Measurements from ENCODE around the gene CMIP. TPM values are rescaled to one million over a fixed set of nuclear protein-coding genes. Genes with fewer than 3 reads are reported as not detected.

CMIP gene
- total RNA-seq, 4 donors from 2014 or later: 14.5 to 24.6 (median 21.0) TPM

GRCh38 chr16:81640681-81641070 is 196.1 kb downstream of the CMIP start:
- no peak for DNase-seq (ENCODE audit: extremely low spot score)
- Histone ChIP-seq H3K27me3 (no peaks in the 10 kb centered on the region), H3K4me3 (no peak overlapping the region), H3K4me1 (peaks cover 2 to 12% (median 10%) of the 10 kb centered on the region in 4 donors), H3K36me3 (peaks cover 0 to 4% (median 2%) of the 10 kb centered on the region in 4 donors), H3K9me3 (no peaks in the 10 kb centered on the region), H3K27ac (replicated peaks in 1 of 4) (no peak overlapping the region)
- intact Hi-C loops (cut with DNase I): no loop called here
- TF ChIP-seq POLR2A (IDR thresholded peaks at IDR 0.05; ENCODE audit: low read depth) (no peak), CTCF (IDR thresholded peaks at IDR 0.05) (no peak), POLR2AphosphoS5 (IDR thresholded peaks at IDR 0.05) (no peak), EP300 (IDR thresholded peaks at IDR 0.05) (no peak)
- WGBS: 91% methylated on average over 7 of the region's 7 CpGs

- Histone ChIP-seq H3K27ac (replicated peaks in 1 of 4) (no peak overlapping the region), H3K4me1 (peaks cover 4 to 20% (median 14%) of the 10 kb centered on the region in 4 donors), H3K36me3 (peaks cover 0 to 4% (median 2%) of the 10 kb centered on the region in 4 donors), H3K27me3 (no peaks in the 10 kb centered on the region), H3K4me3 (no peak overlapping the region), H3K9me3 (no peaks in the 10 kb centered on the region)
- no peak for TF ChIP-seq EP300 (IDR thresholded peaks at IDR 0.05)
- no peak for TF ChIP-seq POLR2AphosphoS5 (IDR thresholded peaks at IDR 0.05)
- TF ChIP-seq POLR2A (IDR thresholded peaks at IDR 0.05; ENCODE audit: low read depth): no peak
- TF ChIP-seq CTCF (IDR thresholded peaks at IDR 0.05): no peak
- whole genome bisulfite sequencing: 80% methylated on average over 12 of the region's 18 CpGs
- no peak for DNase-seq (ENCODE audit: extremely low spot score)
- intact Hi-C loops (cut with DNase I): no loop called here
These were observed 196.9 kb downstream of the CMIP start for GRCh38 chr16:81641395-81642106.

- peaks cover 0 to 4% (median 2%) of the 10 kb centered on the region in 4 donors for H3K36me3 ChIP-seq
- H3K4me1 ChIP-seq: peaks cover 4 to 20% (median 14%) of the 10 kb centered on the region in 4 donors
- TF ChIP-seq POLR2AphosphoS5 (IDR thresholded peaks at IDR 0.05): no peak
- TF ChIP-seq POLR2A (IDR thresholded peaks at IDR 0.05; ENCODE audit: low read depth): no peak
- TF ChIP-seq EP300 (IDR thresholded peaks at IDR 0.05): no peak
- TF ChIP-seq CTCF (IDR thresholded peaks at IDR 0.05): no peak
- WGBS: 93% methylated on average over 4 of the region's 4 CpGs
- no peaks in the 10 kb centered on the region for H3K27me3 ChIP-seq
- intact Hi-C loops (cut with DNase I): no loop called here
- no peak overlapping the region for H3K27ac ChIP-seq (replicated peaks in 1 of 4)
- no peak overlapping the region for H3K4me3 ChIP-seq
- no peaks in the 10 kb centered on the region for H3K9me3 ChIP-seq
- no peak for DNase-seq (ENCODE audit: extremely low spot score)
These were observed 197.5 kb downstream of the CMIP start for GRCh38 chr16:81642107-81642436.

- Histone ChIP-seq H3K27ac (replicated peaks in 1 of 4) (no peak overlapping the region), H3K27me3 (no peaks in the 10 kb centered on the region), H3K4me3 (no peak overlapping the region), H3K4me1 (peaks cover 4 to 23% (median 14%) of the 10 kb centered on the region in 4 donors), H3K36me3 (peaks cover 0 to 4% (median 2%) of the 10 kb centered on the region in 4 donors), H3K9me3 (no peaks in the 10 kb centered on the region)
- intact Hi-C loops (cut with DNase I): no loop called here
- WGBS: 78% methylated on average over 5 of the region's 5 CpGs
- TF ChIP-seq POLR2A (IDR thresholded peaks at IDR 0.05; ENCODE audit: low read depth) (no peak), EP300 (IDR thresholded peaks at IDR 0.05) (no peak), CTCF (IDR thresholded peaks at IDR 0.05) (no peak), POLR2AphosphoS5 (IDR thresholded peaks at IDR 0.05) (no peak)
- DNase-seq (ENCODE audit: extremely low spot score): no peak
These were observed 198.3 kb downstream of the CMIP start for GRCh38 chr16:81642943-81643342.

Measured in esophagus muscularis mucosa (tissue), 4 donors.